GF-D8 (cell line): ENCODE measurements around the gene LCAT.
A peak's percentile ranks its signal among the peaks of the same experiment; 100 is the strongest.
"Not testable (repeated sequence)": the region's sequence is repeated elsewhere in the genome, so short reads cannot be mapped to it uniquely, and the experiment has no call there.

ENCODE experiments used
- DNase-seq: peaks from one replicate; lab custom pipeline; 2025; lab: John Stamatoyannopoulos, UW

The LCAT gene

DNA sequence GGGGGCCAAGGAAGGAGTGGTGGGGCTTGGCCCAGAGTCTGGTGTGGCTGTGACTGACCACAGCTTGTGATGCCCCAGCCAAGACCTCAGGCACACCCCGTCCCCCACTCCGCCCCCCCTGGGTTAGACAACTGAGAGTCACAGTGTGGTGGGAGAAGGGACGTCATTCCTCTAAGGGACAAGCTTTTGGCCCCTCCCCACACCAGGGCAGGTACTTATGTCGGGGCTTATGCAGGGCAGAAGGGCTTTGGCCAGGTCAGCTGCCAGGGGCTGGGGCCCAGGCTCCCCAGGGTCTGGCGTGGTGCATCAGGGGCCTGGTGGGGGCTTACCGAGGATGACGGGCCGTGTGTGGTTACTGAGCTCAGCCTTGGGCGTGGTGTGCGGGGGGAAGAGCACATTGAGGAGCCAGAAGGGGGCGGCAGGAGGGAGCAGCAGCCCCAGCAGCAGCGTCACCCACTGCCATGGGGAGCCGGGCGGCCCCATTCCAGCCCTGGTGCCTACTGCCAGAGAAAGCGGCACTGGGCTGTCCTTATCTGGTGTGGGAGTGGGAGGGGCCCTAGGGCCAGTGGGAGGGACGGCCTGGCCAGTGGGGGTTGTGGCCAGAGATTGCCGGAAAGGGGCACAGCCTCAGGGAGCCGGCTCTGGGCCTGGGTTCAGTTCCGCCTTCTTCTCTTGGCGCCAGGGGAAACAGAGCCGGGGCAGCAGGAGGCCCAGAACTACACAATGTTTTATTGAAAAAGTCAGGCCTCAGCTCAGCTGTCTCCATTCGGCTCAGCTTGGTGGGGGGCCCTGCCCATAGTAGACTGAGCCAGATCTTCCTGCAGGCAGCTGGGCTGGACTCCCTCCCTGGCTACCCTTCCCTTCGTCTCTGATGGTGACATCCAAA is at the start of gene LCAT:
LCAT (minus strand) TSS at position 502 of the 886 bp plus-strand sequence; CDS start at position 483, 19 bp downstream.
- no peak for DNase-seq

- DNase-seq, result peak; percentile 63
Observed at GRCh38 chr16:67993207-67994039, 49.5 kb upstream of the LCAT start.

- DNase-seq, result no peak
Observed at GRCh38 chr16:67992661-67993206, 48.8 kb upstream of the LCAT start.

DNA sequence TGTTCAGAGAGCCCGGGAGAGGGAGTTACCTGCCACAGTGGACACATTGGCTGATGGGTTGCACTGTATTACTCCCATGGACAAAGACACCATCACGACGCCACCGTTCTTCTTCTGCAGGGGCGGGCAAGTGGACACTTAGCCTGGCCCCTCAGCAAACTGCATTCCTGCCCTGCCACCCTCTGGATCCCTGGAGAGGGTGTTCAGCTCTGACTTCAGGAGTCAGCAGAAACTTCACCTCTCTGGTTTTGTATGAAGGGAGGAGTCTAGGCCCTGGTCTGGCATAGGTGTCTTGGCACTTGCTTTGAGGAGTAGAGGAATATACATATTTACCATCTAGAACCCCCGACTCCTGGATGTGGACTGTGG is 46.1 kb upstream of the LCAT start:
- no peak for DNase-seq

DNA sequence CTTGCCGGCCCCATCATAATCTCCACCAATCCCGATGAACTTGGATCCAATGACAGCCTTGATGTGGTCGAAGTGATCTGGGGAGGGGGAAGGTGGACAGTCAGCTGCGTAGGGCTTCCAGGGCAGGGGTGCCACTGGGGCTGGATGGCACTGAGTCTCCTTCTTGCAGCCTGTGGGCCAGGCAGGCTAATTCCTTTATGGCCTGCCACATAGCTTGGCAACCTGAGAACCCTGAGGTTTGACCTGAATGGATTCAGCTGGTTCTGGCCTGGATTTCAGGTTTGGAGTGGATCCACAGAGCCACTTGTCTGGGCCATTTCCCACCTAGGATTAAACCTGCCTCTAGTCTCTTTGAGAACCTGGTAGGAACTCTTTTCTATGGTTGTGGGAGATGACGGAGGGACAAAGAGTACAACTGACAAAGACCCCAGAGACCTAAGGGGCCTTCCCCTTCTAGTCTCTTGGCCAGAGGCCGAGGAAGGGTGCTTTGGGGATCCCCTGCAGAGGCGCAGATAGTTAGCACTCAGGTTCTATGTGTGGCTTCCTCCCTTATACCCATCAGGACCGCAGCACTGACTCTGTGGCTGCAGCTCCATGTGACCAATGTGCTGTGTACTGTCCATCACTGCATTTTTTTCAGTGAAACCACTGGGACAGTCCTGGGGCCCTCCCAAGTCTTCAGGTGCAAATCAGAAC is 45.5 kb upstream of the LCAT start:
- DNase-seq, result no peak

GRCh38 chr16:67988675-67989074 is 44.8 kb upstream of the LCAT start:
- no peak for DNase-seq

DNA sequence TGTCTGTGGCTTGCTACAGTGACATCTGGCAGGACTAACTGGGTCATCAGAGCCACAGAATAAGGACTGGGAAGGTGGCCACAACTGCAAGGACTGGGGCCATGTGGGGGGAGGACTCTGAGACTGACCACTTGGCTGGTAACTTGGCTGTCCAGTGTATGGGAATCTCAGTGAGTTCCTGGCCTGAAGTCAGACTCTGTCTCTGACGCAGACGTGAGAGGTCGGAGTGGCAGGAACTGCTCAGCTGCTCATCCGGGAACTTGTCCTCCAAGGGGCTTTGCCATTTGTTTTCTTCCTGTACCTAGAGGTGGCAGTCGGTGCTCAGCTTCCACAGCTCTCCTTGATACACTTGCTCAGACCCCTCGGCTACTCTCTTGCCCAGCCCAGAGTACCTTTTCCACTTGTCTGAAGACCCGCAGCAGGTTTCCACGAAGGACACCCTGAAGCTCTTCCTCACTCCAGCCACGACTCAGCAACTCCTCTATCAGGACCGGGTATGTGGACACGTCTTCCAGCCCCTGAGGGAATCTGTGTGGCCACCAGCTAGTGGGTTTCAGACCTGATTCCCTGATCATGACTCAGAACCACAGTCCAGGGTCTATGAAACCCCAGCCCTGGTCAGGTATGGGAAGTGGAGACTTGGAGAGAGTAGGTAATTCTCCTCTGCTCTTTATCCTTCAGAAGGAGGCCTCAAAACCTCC is 43.7 kb upstream of the LCAT start:
- no peak for DNase-seq

DNA sequence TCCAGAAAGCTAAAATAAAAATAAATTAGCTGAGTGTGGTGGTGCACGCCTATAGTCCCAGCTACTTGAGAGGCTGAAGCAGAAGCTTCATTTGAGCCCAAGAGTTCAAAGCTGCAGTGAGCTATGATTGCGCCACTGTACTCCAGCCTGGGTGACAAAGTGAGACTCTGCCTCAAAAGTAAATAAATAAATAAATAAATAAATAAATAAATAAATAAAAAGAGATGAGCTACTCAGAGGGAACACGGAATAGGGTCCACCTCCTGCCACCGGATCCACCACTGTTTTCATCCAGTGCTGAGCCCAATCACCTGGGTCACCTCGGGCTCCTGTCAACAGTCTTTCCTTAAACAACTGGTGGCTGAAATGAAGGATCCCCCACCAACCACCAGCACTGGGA is 43.0 kb upstream of the LCAT start:
- no peak for DNase-seq

DNA sequence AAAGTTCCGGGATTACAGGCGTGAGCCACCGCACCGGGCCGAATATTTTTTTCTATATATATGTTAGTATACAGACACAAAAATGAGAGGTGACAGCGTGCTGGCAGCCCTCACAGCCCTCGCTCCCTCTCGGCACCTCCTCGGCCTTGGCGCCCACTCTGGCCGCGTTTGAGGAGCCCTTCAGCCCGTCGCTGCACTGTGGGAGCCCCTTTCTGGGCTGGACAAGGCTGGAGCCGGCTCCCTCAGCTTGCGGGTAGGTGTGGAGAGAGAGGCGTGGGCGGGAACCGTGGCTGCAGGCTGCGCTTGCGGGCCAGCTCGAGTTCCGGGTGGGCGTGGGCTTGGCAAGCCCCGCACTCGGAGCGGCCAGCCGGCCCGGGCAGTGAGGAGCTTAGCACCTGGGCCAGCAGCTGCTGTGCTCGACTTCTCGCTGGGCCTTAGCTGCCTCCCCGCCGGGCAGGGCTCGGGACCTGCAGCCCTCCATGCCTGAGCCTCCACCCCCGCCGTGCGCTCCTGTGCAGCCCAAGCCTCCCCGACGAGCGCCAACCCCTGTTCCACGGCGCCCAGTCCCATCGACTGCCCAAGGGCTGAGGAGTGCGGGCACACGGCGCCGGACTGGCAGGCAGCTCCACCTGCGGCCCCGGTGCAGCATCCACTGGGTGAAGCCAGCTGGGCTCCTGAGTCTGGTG is 38.2 kb upstream of the LCAT start:
- no peak for DNase-seq

GRCh38 chr16:67979955-67980678 is 36.2 kb upstream of the LCAT start, which contains the start of gene DPEP3:
Gene DPEP3, minus strand, starts transcription at chr16:67980499. Its CDS starts 119 bp downstream, at chr16:67980380.
- no peak for DNase-seq

DNA sequence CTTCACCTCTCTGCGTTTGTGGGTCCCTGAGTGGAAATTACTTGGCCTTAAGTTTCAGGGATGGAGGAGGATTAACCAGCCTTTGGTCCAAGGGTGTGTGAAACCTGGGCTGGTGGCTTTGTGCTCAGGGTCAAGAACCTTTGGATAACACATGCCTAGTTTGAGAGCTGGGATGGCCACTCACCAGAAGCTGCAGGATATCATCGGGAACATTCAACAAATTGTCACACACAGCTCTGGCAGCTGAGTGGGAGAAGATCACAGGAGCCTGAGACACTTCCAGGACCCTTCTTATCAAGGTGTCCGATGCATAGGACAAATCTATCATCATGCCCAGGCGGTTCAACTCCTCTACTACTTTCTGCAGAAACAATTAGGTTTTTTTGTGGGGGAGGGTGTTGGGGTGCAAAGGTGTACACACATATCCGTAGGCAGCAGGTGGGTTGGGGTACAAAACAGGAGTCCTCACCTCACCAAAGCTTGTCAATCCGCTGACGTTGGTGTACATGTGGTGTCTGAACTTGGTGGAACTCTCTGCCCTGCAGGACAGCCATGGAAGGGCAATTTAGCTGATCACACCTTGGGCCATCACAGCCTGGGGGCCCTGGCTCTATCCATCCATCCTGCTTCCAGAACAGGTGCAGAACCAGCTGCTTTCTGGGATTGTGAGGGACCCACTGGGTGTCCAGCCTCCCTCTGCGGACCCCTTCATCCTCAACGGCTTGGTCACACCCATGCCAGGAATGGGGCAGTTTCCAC is 33.7 kb upstream of the LCAT start:
- DNase-seq, result no peak

GRCh38 chr16:67977005-67977404 is 33.1 kb upstream of the LCAT start:
- DNase-seq, result no peak

DNA sequence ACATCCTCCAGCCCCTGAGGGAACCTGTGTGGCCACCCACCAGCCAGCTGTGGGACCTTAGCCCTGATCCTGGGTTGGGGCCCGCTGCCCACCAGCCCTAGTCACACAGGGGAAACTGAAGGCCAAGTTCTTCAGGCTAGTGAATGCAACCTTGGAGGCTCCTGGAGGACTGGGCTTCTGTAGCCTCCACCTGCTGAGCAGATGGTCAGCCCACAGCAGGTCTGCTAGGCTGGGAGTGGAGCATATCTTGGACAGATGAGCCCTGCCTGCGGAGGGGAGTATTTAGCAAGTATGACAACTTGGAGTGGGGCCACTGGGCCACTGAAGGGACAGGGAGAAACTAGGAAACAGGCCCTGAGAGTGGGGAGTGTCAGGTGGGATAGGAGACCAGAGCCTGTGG is 32.3 kb upstream of the LCAT start:
- DNase-seq, result no peak

- no peak for DNase-seq
Observed at GRCh38 chr16:67975321-67976105, 31.6 kb upstream of the LCAT start.

GRCh38 chr16:67972285-67972684 is 28.4 kb upstream of the LCAT start:
- DNase-seq, result not testable (repeated sequence)

DNA sequence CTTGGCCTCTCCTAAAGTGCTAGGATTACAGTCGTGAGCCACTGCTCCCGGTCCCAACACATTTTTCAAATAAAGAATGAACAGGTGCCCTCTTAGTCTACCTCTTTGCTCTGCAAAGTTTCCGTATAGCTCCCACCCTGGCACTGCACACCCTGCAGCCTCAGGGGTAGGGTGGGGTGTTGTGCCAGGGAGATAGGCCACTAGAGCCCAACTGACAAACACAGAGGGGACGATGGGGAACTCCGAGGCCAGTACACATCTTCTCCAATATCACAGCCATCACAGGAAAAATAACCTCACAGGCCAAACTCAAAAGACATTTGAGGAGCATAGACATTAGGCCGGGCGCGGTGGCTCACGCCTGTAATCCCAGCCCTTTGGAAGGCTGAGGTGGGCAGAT is 27.2 kb upstream of the LCAT start:
- no peak for DNase-seq

- DNase-seq, result no peak
Observed at GRCh38 chr16:67969254-67970039, 25.5 kb upstream of the LCAT start.
